Activated CD4-positive, alpha-beta T cell treated with anti-CD3 and anti-CD28 coated beads, Interleukin-2, amount 50 U/mL, for 16 hours (primary cell): Measurements from ENCODE around the gene TIGIT.
"Not testable (repeated sequence)": the region's sequence is repeated elsewhere in the genome, so short reads cannot be mapped to it uniquely, and the experiment has no call there.

Experiments used
- DNase-seq: peaks from one replicate; pipeline ENCODE4 v3.0.0-alpha.2; 2020

TIGIT gene

DNA sequence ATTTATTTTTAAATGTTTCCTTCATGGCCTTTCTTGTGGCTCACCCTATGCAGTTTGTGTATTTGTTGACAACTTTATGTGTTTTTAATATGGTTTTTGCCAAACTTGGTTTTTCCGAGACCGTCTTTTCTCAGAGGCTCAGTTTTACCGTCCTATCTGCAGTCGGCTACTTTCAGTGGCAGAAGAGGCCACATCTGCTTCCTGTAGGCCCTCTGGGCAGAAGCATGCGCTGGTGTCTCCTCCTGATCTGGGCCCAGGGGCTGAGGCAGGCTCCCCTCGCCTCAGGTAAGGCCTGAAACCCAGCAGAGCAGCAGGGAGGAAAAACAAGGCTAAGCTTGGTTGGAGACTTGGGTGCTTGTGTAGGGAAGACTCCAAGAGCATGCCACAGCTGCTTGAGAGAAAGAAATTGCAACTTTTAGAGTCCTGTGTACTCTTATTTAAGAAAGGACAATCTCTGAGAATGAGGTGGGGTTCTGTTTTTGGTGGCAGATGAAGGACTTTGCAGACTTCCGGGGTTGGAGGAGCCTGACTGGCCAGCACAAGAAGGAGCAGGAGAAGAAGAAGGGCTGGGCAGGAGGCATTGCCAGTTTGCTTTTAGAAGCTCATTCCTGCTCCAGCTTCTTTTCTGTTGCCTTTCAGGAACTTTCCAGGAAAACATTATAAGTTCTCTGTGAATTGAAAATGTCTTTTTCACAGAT lies at the start of gene TIGIT:
Gene TIGIT, plus strand, starts transcription at position 191 of the 698 bp plus-strand sequence. Its CDS starts 34 bp downstream, at position 225.
- no peak for DNase-seq

DNA sequence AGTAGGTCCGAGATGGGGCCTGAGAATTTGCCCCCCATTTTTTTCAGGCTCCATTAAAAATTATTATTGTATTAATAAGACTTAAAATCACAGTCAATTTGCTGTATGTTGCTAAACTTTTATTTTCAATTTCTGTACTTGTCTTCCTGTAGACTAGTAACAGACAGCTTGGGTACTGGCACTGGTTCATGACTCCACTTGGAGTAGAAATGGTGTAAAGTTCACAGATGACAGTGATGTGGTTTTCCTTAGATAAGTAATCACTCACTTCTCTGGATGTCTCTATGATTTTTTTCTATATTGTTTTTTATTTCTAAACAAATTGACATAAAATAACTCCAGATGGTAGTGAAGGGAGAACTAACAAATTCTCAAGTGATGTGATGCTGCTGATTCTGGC lies 40.9 kb upstream of the TIGIT start:
- DNase-seq: no peak

DNA sequence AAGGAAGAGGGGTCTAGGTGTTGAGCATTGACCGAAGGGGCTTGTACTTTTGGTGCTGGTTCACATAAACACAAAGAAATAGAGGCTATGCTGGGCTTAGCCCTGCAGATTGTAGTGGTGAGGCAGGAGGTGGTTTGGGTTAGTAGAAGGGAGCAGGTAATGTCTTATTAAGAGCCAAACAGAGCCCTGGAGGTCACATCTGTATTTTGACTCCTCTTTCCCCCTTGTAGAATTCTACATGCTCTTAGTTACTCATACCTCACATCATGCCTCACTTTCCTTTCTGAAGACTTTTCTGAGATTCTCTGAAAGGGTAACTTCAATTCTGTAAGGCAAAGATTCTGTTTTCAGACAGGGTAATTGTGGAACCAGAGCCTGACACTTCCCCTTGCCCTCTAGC lies 40.3 kb upstream of the TIGIT start:
- no peak for DNase-seq

DNA sequence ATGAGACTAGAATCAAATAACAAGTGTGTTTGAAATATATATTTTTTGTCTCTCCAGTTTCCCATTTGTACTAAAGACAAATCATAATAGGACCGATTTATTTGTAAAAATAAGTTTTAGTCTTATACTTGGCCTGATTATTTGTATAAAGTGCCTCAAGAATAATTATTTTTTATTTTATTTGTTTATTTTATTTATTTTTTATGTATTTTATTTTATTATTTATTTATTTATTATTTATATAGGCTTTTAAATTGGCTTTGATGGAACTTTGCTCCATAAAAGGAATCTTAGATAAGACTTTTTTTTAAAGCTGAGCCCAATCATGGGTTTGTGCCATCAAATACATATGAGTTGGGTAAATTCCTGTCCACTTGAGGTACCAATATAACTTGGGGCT lies 34.3 kb upstream of the TIGIT start:
- DNase-seq: no peak

DNA sequence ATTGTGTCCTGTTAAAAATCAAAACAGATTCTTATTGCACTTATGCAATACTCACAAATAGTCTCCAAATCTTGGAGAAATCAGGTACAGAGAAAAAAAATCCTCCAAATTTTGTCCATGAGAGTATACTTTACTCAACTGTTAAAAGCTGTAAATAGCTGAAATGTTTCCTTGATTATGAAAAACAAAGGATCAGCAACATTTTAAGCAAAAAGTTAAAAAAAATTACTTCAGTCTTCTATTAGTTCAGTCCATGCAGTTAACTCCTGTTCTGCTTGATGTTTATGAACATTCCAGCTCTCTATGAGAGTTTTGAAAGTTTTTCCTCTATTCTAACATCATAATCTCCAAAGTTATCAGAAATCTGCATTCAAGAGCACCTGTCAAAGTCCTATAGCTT lies 33.7 kb upstream of the TIGIT start:
- DNase-seq: no peak

DNA sequence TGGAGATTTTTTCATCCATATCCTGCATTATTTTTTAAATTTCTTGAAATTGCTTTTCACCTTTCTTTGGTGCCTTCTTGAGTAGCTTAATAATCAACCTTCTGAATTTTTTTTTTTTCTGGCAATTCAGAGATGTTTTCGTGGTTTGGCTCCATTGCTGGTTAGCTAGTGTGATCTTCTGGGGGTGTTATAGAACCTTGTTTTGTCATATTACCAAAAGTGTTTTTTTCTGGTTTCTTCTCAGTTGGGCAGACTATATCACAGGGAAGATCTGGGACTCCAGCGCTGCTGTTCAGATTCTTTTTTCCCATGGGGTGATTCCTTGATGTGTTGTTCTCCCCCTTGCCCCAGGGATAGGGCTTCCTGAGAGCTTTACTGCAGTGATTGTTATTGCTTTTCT lies 23.8 kb upstream of the TIGIT start:
- DNase-seq: no peak

DNA sequence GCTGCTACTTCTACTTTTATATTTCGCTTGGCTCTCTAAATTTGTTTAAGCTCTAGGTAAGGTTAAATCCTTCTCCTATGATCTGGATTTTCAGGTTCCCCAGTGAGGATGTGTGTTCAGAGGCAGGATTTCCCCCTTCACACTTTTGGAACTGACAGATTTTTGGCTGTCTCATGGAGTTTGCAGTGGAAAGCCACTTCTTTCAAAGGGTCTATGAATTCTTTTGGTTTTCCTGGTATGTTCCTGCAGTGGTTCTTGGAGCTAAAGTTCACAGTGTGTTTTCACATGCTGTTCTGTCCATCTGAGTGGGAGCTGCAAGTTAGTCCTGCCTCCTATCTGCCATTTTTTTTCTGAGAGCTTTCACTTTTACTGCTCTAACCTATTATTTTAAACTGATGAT lies 21.6 kb upstream of the TIGIT start:
- DNase-seq: no peak

DNA sequence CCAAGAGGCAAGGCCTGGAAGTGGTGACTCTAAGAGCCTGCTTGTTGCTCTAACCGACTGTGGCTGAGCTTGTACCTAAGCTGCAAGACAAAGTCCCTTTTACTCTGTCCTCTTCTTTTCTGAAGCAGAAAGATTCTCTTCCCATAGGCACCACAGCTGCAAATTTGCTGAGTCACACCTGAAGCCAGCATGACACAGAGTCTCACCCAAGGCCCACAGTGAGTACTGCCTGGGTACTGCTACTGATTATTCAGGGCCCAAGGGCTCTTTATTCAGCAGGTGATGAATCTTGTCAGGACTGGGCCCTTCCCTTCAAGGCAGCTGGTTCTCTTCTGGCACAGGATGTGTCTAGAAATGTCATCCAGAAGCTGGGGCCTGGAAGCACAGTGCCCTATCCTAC lies 18.9 kb upstream of the TIGIT start:
- DNase-seq: peak; percentile 38

DNA sequence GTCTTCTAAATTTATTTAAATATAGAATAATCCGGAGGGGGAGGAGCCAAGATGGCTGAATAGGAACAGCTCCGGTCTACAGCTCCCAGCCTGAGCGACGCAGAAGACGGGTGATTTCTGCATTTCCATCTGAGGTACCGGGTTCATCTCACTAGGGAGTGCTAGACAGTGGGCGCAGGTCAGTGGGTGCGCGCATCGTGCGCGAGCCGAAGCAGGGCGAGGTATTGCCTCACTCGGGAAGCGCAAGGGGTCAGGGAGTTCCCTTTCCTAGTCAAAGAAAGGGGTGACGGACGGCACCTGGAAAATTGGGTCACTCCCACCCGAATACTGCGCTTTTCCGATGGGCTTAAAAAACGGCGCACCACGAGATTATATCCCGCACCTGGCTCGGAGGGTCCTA lies 17.0 kb upstream of the TIGIT start:
- not testable (repeated sequence) for DNase-seq

DNA sequence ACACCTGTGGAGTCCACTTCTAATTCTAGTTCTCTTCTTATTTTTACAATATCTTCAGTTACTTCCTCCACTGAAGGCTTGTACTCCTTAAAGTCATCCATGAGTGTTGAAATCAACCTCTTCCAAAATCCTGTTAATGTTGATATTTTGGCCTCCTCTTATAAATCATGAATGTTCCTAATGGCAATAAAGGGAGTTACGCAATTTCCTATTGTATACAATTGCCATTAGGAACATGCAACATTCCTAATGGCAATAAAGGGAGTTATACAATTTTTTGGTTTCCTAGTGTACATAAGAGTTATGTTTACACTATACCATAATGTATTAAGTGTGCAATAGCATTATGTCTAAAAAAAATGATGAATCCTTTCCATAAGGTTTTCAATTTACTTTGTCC lies 9.2 kb upstream of the TIGIT start:
- DNase-seq: no peak

DNA sequence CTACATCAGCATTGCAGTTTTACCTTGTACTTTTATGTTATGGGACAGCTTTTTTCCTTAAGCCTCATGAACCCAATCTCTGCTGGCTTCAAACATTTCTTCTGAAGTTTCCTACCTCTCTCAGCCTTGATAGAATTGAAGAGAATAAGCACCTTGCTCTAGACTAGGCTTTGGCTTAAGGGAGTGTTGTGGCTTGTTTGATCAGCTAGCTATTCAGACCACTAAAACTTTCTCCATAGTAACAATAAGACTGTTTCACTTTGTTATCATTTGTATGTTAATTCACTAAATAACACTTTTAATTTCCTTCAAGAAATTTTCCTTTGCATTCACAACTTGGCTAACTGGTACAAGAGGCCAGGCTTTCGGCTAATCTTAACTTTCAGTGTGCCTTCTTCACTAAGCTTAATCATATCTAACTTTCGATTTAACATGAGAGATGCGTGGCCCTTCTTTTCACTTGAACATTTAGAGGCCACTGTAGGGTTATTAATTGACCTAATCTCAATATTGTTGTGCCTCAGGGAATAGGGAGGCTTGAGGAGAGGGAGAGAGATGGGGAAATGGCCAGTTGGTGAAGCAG lies 8.1 kb upstream of the TIGIT start:
- DNase-seq: peak; percentile 44

DNA sequence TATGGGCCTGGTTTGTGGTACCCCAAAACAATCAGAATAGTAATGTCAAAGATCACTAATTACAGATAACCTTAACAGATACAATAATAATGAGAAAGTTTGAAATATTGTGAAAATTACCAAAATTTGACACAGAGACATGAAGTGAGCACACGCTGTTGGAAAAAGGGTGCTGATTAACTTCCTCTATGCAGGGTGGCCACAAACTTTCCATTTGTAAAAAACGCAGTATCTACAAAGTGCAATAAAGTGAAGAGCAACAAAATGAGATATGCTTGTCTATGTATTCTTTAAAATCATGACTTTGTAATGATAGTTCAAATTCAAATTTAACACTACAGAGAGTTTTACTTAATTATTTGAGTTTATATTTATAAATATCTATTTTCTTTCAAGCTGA lies 7.6 kb upstream of the TIGIT start:
- DNase-seq: no peak

DNA sequence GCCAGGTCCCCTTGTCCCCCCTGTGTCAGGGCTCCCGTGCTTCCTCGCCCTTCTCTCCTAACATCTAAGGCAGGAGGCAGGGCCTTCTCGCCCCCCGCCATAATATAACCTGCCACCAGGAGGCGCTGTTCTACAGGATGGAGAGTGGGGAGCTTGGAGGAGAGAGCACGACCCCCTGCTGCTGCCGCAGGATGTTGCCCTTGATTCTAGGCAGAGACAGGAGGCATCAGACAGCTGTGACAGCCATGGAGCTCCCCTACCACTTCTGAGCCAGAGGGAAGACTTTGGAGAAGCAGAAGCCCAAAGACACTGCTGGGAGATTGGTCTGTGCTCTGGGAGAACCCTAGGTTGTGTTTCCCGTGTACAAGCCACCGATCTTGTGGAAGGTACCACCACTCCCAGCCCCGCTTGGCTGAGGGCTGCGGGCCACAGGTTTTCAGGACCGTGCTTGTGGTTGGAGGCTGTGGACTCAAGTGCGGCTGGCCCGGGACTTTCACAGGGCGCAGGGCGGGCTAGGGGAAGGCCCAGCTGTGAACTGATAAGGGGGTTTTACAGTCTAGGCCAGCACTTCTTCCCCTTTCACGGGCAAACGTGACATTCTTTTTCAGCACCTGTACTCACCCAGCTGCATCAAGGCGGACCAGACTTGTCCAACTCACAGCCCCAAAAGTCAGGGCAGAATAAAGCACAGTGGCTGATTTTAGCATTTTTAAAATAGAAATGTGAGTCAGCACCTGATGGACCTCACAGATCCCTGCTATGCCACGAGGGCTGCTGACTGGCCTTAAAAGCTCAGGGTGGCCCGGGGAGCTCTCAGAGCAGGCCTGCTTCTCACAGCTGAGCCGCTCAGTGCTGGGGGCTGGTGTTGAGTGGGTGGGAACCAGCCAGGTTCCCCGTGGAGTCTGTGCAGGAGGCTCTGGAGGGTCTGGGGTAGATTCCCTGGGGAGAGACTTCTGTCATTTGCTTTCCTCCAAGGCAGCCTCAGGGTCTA lies 2.6 kb upstream of the TIGIT start:
- peak; percentile 92 for DNase-seq

DNA sequence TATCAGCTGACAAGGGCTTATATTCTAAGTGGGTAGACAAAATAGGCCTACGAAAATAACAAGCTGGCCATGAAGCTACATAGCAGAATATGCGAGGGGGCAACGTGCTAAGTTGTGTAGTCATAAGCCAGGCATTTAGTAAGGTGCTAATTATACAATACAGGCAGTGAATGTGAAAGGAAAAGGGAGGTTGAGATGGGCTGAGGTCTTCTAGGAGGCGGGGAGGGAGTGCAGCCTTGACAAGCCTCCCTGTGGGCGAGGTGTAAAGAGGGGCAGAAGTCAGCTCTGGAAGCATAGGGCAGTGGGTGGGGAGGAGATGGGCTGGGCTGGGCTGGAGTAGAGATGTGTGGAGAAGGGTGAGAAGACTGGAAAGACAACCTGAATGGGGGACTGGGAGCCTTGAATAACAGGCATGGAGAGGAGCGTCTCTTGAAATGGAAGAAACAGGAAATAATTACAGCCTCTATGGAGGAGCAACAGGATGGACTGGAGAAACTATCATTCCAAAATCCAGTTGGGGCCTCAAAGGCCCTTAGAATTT lies 1.2 kb downstream of the TIGIT start:
- DNase-seq: no peak

DNA sequence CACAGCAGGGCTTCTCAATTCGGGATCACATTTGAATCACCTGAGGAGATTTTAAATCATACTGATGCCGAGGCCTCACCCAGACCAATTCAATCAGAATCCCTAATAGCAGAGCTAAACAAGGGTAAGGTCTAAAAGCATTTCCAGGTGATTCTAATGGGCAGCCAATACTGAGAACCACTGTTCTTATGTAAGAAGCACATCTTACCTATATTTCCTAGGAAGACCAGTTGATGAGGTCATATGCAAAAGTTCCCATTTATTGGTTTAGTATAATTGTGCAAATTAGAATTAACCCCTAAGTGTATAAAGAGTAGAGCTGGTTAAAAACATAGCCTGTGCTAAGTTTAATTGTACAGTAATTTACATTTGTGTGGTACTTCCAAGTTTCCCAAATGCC lies 2.1 kb downstream of the TIGIT start:
- DNase-seq: no peak

DNA sequence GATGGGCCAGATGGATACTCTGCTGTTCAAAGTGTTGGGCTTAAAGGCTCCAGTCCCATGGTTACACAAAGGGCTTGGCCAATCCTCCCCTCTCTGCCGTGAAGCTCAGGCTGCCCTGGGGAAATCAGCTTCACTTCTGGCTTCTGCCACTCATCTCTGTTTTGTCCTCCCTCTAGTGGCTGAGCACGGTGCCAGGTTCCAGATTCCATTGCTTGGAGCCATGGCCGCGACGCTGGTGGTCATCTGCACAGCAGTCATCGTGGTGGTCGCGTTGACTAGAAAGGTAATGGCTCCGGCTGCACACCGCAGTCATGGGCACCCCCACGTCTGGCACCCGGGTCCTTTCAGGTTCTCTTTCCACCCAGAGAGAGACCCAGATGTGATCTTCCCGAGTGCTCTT lies 5.6 kb downstream of the TIGIT start:
- no peak for DNase-seq

DNA sequence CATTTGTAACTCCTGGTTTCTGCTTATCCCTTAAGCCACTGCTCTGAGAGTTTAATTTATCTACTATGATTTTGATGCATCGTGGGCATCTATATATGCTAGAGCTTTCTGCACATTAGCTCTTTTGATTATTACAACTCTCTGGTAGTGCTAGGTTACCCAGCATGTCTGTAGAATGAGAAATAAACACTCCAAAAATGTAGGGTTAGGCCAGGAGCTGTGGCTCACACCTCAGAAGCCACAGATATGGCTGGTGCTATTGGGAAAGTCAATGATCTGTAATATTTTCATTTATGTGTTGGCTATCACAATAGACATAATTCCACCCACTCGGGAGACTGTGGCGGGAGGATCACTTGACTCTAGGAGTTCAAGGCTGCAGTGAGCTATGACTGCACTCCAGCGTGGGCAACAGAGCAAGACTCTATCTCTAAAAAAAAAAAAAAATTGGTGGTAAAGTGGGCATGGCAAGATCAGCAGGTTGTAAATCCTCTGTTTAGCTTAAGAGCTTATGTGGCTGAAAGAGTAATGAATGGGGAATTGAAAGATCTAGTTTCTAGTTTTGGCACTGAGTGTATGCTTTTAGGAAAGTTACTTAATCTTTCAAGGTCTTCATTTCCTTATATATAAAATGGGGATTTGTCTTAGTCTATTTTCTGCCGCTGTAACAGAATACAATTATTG lies 6.3 kb downstream of the TIGIT start:
- DNase-seq: no peak

DNA sequence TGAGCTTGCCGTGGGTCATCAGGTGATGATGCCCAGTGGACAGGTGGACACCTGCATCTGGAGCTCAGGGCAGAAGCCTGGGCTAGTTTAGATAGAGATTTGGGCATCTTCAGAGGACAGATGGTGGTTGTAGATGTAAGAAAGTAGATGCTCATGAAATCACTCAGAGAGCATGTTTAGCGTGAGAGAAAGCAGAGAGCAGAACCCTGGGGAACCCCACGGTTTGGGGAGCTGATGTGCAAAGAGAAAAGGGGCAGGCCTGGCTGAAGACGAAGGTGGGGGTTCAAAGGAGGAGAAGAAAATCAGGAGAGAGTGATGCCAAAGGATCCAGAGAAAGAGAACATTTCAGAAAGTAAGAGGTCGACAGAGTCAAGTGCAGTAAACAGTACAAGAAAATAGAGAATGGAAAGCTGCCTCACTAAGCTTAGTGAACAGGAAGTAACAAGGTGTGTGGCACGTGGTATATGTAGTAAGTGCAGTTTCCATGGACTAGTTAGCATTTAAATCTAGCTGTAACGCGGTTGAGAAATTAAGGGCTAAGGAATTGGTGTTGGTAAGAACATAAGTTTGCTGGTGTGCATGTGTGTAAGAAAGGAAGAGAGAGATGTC lies 13.5 kb downstream of the TIGIT start:
- DNase-seq: peak; percentile 55

DNA sequence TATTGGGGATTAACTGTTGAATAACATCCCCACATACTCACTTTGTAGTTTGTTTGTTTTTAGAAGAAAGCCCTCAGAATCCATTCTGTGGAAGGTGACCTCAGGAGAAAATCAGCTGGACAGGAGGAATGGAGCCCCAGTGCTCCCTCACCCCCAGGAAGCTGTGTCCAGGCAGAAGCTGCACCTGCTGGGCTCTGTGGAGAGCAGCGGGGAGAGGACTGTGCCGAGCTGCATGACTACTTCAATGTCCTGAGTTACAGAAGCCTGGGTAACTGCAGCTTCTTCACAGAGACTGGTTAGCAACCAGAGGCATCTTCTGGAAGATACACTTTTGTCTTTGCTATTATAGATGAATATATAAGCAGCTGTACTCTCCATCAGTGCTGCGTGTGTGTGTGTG lies 14.0 kb downstream of the TIGIT start:
- no peak for DNase-seq

DNA sequence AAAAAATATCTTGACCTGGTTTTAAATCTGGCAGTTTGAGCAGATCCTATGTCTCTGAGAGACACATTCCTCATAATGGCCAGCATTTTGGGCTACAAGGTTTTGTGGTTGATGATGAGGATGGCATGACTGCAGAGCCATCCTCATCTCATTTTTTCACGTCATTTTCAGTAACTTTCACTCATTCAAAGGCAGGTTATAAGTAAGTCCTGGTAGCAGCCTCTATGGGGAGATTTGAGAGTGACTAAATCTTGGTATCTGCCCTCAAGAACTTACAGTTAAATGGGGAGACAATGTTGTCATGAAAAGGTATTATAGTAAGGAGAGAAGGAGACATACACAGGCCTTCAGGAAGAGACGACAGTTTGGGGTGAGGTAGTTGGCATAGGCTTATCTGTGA lies 14.5 kb downstream of the TIGIT start:
- DNase-seq: no peak

DNA sequence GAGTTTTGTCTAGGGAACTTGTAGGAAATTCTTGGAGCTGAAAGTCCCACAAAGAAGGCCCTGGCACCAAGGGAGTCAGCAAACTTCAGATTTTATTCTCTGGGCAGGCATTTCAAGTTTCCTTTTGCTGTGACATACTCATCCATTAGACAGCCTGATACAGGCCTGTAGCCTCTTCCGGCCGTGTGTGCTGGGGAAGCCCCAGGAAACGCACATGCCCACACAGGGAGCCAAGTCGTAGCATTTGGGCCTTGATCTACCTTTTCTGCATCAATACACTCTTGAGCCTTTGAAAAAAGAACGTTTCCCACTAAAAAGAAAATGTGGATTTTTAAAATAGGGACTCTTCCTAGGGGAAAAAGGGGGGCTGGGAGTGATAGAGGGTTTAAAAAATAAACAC lies 15.0 kb downstream of the TIGIT start:
- DNase-seq: peak; percentile 78

DNA sequence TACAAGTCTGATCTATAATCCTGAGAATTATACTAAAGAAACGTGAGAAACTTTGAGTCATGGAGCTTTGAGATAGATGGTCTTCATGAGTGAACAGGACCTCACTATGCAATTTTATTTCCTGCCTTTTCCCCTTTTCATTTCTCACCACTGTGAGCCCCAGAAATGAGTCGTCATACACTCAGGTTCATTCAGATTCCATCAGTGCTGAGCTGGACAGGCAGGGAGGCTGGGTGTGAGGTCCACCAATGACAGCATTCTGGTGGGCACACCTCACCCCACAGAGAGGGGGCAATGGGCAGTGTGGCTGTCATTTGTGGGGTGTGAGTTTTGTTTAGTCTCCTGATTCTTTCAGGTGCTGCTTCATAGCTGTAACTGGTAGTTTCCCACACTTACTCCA lies 16.9 kb downstream of the TIGIT start:
- no peak for DNase-seq

DNA sequence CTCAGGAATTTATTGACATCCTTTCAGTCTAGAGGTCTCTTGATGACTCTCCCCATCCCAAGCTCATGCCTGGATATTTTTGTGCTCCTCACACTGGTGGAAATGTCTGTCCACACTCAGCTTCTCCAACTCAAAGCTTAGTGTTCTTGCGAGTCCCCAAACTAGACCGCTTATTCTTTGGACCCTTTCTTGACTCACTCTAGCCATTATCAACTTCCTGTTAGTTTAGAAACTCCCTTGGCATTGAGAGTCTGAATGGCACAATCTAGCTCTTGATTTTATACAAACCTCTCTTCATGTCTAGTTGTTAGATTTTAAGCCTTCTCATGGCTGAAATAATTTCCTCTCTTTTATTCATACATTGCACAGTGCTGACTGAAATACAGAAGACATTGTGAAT lies 19.6 kb downstream of the TIGIT start:
- no peak for DNase-seq
